Immature natural killer cell (primary cell): Measurements from ENCODE around the gene MIDN. TPM values are rescaled to one million over a fixed set of nuclear protein-coding genes. Genes with fewer than 3 reads are reported as not detected.
A peak's percentile ranks its signal among the peaks of the same experiment; 100 is the strongest.

Experiments
- DNase-seq, 3 donors: peaks; one replicate each; pipeline ENCODE4 v3.0.0; 2022; ENCODE audit warnings: mixed read lengths in 1 of 3
- H3K27ac Mint-ChIP-seq, 6 donors: one replicate each; pipeline ENCODE4 v1.8.0; 2020; ENCODE audit warnings: mixed read lengths in 6 of 6, mild to moderate bottlenecking in 5 of 6, inconsistent platforms in 4 of 6, moderate library complexity in 3 of 6
- H3K27me3 Mint-ChIP-seq, 3 donors: one replicate each; pipeline ENCODE4 v1.8.0; 2020 to 2021; ENCODE audit warnings: low read depth in 3 of 3, mild to moderate bottlenecking in 3 of 3, mixed read lengths in 3 of 3, moderate library complexity in 3 of 3, inconsistent platforms in 1 of 3
- H3K36me3 Mint-ChIP-seq, 3 donors: one replicate each; pipeline ENCODE4 v1.8.0; 2020; ENCODE audit warnings: mixed read lengths in 3 of 3, inconsistent platforms in 2 of 3, mild to moderate bottlenecking in 2 of 3
- H3K4me1 Mint-ChIP-seq, 2 donors: one replicate each; pipeline ENCODE4 v1.8.0; 2020; ENCODE audit warnings: inconsistent platforms in 2 of 2, mild to moderate bottlenecking in 2 of 2, mixed read lengths in 2 of 2, moderate library complexity in 1 of 2
- H3K4me3 Mint-ChIP-seq, 5 donors: one replicate each; pipeline ENCODE4 v1.8.0; 2020; ENCODE audit warnings: mild to moderate bottlenecking in 5 of 5, mixed read lengths in 5 of 5, inconsistent platforms in 3 of 5, moderate library complexity in 3 of 5
- H3K9me3 Mint-ChIP-seq, 6 donors: one replicate each; pipeline ENCODE4 v1.8.0; 2020; ENCODE audit warnings: mild to moderate bottlenecking in 6 of 6, mixed read lengths in 6 of 6, inconsistent platforms in 4 of 6, moderate library complexity in 3 of 6
- polyA plus RNA-seq, 3 donors: library from polyadenylated mRNA; unstranded; fragments of 300-500 nt; fragmentation: Illumina TruSeq; gene quantifications; one replicate each; pipeline ENCODE4 v1.2.3, GENCODE V29; 2021

Gene MIDN
- polyA plus RNA-seq, 3 donors from 2014 or later: 4.9 to 16.0 (median 10.8) TPM

- H3K4me3 Mint-ChIP-seq: no peak overlapping the region
- peaks cover 0 to 3% (median 0%) of the 10 kb centered on the region in 6 donors for H3K9me3 Mint-ChIP-seq
- H3K27ac Mint-ChIP-seq: no peak overlapping the region
- H3K27me3 Mint-ChIP-seq: peaks cover 5 to 6% (median 5%) of the 10 kb centered on the region in 3 donors
- no peaks in the 10 kb centered on the region for H3K36me3 Mint-ChIP-seq
- no peak for DNase-seq
- H3K4me1 Mint-ChIP-seq: peaks cover 0 to 8% of the 10 kb centered on the region in 2 donors
Measured at GRCh38 chr19:1288226-1288612, 39.8 kb downstream of the MIDN start.

GRCh38 chr19:1288833-1289685, 40.7 kb downstream of the MIDN start:
- no peak for DNase-seq
- no peak overlapping the region for H3K27ac Mint-ChIP-seq
- peaks cover 5 to 6% (median 5%) of the 10 kb centered on the region in 3 donors for H3K27me3 Mint-ChIP-seq
- no peak overlapping the region for H3K4me3 Mint-ChIP-seq
- peaks cover 0 to 8% of the 10 kb centered on the region in 2 donors for H3K4me1 Mint-ChIP-seq
- peaks cover 0 to 3% (median 0%) of the 10 kb centered on the region in 6 donors for H3K9me3 Mint-ChIP-seq
- no peaks in the 10 kb centered on the region for H3K36me3 Mint-ChIP-seq

DNA sequence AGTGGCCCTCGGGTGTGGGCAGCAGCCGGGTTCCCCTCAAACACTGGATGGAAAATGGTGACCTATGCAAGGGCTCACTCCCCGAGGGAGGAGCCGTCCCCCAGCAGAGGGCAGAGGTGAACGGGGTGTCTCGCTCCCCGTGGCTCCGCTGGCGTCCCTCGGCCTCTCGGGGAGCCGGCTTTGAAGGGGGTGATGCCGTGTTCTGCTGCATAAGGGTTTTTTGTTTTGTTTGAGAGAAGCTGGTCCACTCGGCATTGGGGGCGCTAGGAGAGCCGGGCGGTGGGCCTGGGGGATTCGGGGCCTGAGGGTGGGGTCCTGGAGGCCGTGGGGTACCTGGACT, 41.3 kb downstream of the MIDN start:
- Mint-ChIP-seq H3K27ac (no peak overlapping the region), H3K4me3 (no peak overlapping the region), H3K4me1 (peaks cover 0 to 5% of the 10 kb centered on the region in 2 donors), H3K9me3 (no peaks in the 10 kb centered on the region), H3K27me3 (peaks cover 2 to 5% (median 4%) of the 10 kb centered on the region in 3 donors), H3K36me3 (no peaks in the 10 kb centered on the region)
- DNase-seq: no peak

- Mint-ChIP-seq H3K9me3 (no peaks in the 10 kb centered on the region), H3K27ac (no peak overlapping the region), H3K4me3 (no peak overlapping the region), H3K4me1 (peaks cover 0 to 2% of the 10 kb centered on the region in 2 donors), H3K27me3 (peaks cover 0 to 5% (median 4%) of the 10 kb centered on the region in 3 donors), H3K36me3 (no peaks in the 10 kb centered on the region)
- no peak for DNase-seq
Measured at GRCh38 chr19:1290196-1290702, 41.9 kb downstream of the MIDN start.

DNA sequence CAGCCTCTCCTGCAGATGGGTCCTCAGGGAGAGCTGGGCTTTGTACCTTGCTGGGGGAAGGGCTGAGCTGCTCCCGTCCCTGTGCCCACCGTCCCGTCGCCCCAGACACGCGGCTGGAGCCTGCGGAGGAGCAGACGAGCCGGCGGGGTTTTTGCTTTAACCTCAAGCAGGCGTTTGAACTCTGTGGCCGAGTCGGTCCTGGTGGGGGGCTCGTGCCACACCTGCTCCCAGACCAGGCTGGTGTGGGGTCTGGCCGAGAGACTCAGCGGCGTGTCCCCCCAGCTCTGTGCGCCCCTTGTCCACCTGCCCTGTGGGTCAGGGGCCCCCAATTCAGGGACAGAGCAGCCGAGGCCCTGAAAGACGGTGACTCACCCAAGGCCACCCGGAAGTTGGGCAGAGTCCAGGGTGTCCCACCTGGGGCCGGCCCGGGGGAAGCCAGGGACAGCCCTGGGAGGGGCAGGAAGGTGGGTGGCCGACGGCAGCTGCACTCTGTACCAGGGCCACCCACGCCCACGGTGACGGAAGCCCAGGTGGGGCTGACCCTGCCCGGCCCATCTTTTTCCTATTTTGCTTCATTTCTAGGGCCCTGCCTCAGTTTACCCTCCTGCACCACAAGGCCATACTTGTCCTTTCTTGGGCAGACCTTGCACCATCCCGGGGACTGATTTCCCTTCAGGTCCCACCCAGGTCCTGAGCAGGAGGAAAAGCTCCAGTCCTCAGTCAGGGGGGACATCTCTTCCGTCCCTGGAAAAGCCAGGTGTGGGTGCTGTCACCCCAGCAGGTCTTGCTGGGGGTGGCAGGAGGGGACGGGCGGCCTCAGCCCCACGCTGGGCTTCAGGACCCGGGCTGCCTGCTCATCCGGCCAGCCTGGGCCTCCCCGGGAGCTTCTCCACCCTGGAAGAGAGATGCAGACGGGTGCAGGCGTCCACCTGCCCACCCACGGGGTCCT, 42.6 kb downstream of the MIDN start:
- peaks cover 0 to 5% (median 4%) of the 10 kb centered on the region in 3 donors for H3K27me3 Mint-ChIP-seq

DNA sequence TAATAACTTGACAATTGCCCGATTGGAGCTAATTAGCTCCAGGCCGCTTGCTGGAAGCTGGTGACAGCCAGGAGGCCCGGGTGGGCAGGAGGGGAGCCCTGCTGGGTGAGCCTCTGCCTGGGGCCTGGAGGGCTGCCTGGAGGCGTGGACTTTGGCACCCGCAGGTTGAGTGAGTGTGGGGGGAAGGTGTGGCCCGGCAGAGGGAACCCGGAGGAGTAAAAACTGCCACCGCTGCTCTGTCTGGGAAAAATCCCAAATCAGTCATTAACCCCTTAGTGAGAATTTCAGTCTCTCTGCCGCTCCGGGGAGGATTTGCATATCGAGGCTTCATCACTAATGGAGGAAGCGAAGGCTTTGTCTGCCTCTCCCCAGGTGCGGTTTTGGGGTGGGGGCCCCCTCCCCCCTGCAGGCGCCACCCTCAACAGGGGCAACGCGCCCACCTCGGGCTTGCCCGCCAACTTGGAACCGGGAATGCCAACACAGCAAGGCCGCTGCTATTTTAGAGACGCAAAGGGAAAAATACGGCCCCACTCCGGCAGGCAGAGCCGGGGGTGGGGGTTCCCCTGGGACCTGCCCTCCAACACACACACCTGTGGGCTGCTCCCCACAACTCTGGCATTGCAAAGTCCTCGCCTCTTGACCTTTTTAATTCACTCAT, 43.5 kb downstream of the MIDN start:
- H3K27ac Mint-ChIP-seq: no peak overlapping the region
- H3K4me3 Mint-ChIP-seq: no peak overlapping the region
- no peaks in the 10 kb centered on the region for H3K36me3 Mint-ChIP-seq
- no peaks in the 10 kb centered on the region for H3K4me1 Mint-ChIP-seq
- H3K27me3 Mint-ChIP-seq: peaks cover 0 to 4% (median 2%) of the 10 kb centered on the region in 3 donors
- no peaks in the 10 kb centered on the region for H3K9me3 Mint-ChIP-seq
- DNase-seq: no peak

More for the DNA sequence above, 42.6 kb downstream of the MIDN start:
- H3K4me3 Mint-ChIP-seq: no peak overlapping the region
- no peaks in the 10 kb centered on the region for H3K36me3 Mint-ChIP-seq
- H3K27ac Mint-ChIP-seq: no peak overlapping the region
- H3K9me3 Mint-ChIP-seq: no peaks in the 10 kb centered on the region
- DNase-seq: no peak
- peaks cover 0 to 2% of the 10 kb centered on the region in 2 donors for H3K4me1 Mint-ChIP-seq

- DNase-seq: no peak
- Mint-ChIP-seq H3K9me3 (no peaks in the 10 kb centered on the region), H3K4me3 (no peak overlapping the region), H3K27ac (no peak overlapping the region), H3K36me3 (no peaks in the 10 kb centered on the region), H3K4me1 (peaks cover 0 to 4% of the 10 kb centered on the region in 2 donors), H3K27me3 (peaks cover 0 to 9% (median 2%) of the 10 kb centered on the region in 3 donors)
Measured at GRCh38 chr19:1292419-1293151, 44.2 kb downstream of the MIDN start.

DNA sequence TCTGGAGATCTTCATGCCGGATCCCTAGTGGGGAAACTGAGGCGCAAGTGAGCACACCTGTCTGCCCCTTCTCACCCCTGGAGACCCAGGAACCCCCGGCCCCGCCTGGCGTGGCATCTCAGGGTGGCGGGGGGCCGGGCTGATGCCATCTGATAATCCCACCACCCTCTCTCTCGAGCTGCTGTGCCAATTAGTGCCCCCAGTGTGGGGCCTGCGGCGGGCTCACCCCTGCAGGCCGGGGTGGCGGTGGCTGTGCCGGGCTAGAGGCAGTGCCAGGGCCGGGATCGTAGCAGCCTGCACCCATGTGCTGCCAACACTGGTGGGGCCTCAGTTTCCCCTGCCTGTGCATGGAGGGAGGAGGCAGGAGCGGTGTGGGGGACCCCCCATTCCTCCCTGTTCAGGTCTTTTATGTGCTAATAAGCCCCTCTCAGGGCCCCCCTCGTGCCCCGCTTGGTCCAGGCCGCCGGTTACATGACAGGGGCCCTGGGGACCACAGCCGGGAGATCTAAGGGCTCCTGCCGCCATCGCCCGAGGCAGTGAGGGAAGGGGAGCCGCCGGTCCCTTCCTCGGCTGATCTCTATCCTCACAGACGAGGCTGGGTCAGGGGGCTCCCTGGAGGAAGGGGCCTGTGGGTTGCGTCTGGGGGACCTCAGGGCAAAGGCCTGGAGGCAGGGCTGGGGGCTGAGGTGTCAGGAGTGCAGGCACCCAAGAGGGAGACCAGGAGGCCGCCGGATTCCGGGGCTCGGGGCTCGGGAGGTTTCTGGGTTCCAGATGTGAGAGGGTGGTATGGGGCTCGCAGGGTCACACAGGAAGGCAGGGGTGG, 45.6 kb downstream of the MIDN start:
- H3K27ac Mint-ChIP-seq: no peak overlapping the region
- no peaks in the 10 kb centered on the region for H3K9me3 Mint-ChIP-seq
- H3K27me3 Mint-ChIP-seq: peaks cover 0 to 9% (median 2%) of the 10 kb centered on the region in 3 donors
- DNase-seq: no peak
- no peaks in the 10 kb centered on the region for H3K36me3 Mint-ChIP-seq
- H3K4me3 Mint-ChIP-seq: no peak overlapping the region
- peaks cover 0 to 4% of the 10 kb centered on the region in 2 donors for H3K4me1 Mint-ChIP-seq

GRCh38 chr19:1294688-1295087, 46.3 kb downstream of the MIDN start:
- Mint-ChIP-seq H3K4me1 (peaks cover 0 to 4% of the 10 kb centered on the region in 2 donors), H3K9me3 (no peaks in the 10 kb centered on the region), H3K36me3 (no peaks in the 10 kb centered on the region), H3K27me3 (peaks cover 0 to 9% (median 0%) of the 10 kb centered on the region in 3 donors), H3K4me3 (peak overlapping the region in 1 of 5 donors; percentile 36), H3K27ac (no peak overlapping the region)
- no peak for DNase-seq

- no peak overlapping the region for H3K27ac Mint-ChIP-seq
- H3K36me3 Mint-ChIP-seq: no peaks in the 10 kb centered on the region
- peaks cover 0 to 9% (median 0%) of the 10 kb centered on the region in 3 donors for H3K27me3 Mint-ChIP-seq
- peaks cover 0 to 4% of the 10 kb centered on the region in 2 donors for H3K4me1 Mint-ChIP-seq
- no peaks in the 10 kb centered on the region for H3K9me3 Mint-ChIP-seq
- peak in 1 of 3 donors; percentile 30 for DNase-seq
- H3K4me3 Mint-ChIP-seq: peak overlapping the region in 1 of 5 donors; percentile 33
Measured at GRCh38 chr19:1295169-1296012, 47.0 kb downstream of the MIDN start.

DNA sequence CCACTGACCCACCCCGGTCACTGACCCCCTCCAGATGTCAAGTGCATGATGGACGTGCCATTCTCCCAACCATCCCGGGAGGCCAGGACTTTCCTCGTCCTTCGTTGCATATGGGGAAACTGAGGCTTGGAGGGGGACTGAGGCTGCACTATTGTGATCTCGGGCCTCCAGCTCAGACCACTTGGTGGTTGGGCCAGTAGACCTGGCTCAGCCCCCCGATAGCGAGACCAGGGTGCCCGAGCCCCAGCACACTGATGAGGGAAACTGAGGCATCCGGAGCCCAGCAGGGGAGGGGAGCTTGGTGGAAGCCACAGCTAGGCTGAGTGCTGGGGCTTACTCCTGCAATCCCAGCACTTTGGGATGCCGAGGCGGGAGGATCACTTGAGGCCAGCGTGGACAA, 47.7 kb downstream of the MIDN start:
- Mint-ChIP-seq H3K27me3 (peaks cover 0 to 12% (median 3%) of the 10 kb centered on the region in 3 donors), H3K4me1 (peaks cover 0 to 4% of the 10 kb centered on the region in 2 donors), H3K4me3 (no peak overlapping the region), H3K9me3 (no peaks in the 10 kb centered on the region), H3K36me3 (no peaks in the 10 kb centered on the region), H3K27ac (no peak overlapping the region)
- DNase-seq: no peak
